GM12878 (cell line): Measurements from ENCODE around the gene HSP90AB1. TPM values are rescaled to one million over a fixed set of nuclear protein-coding genes. Genes with fewer than 3 reads are reported as not detected.
A peak's percentile ranks its signal among the peaks of the same experiment; 100 is the strongest.

ENCODE experiments used
- BCL11A ChIP-seq: IDR thresholded peaks from 2 replicates; pipeline ENCODE4 v1.6.1; 2011; ENCODE audit warnings: low read depth, low read length
- BCL3 ChIP-seq: IDR thresholded peaks from 2 replicates; pipeline ENCODE4 v1.6.1; 2011; ENCODE audit warnings: borderline replicate concordance, low read depth, mild to moderate bottlenecking, moderate library complexity, low read length; ENCODE audit not compliant: insufficient read depth, poor library complexity, severe bottlenecking
- BMI1 ChIP-seq: fragments of 450-650 bp; IDR thresholded peaks from 2 replicates; pipeline ENCODE4 v1.6.1; 2016; ENCODE audit warnings: mild to moderate bottlenecking, moderate library complexity, borderline replicate concordance
- CBX3 ChIP-seq: fragments of 200-600 bp; sonication (generic); IDR thresholded peaks from 2 replicates; pipeline ENCODE4 v1.6.1; 2016; ENCODE audit warnings: low read depth, borderline replicate concordance
- CEBPZ ChIP-seq: fragments of 150-350 bp; IDR thresholded peaks from 2 replicates; pipeline ENCODE4 v1.6.1; 2016; ENCODE audit warnings: low read depth, low read length
- CREM ChIP-seq: IDR thresholded peaks from 2 replicates; pipeline ENCODE4 v1.6.1; 2014; ENCODE audit warnings: antibody characterized with exemption, low read depth
- IRF3 ChIP-seq: fragments of 450-650 bp; IDR thresholded peaks from 2 replicates; pipeline ENCODE4 v1.6.1; 2014; ENCODE audit warnings: mild to moderate bottlenecking
- MYC ChIP-seq: IDR thresholded peaks from 2 replicates; pipeline ENCODE4 v1.6.1; 2011; ENCODE audit warnings: mild to moderate bottlenecking, low read length, moderate library complexity, inconsistent platforms; ENCODE audit not compliant: insufficient read depth, insufficient replicate concordance, insufficient read length, severe bottlenecking
- NFIC ChIP-seq: IDR thresholded peaks from 2 replicates; pipeline ENCODE4 v1.6.1; 2012; ENCODE audit warnings: low read depth, mild to moderate bottlenecking, inconsistent platforms, low read length, moderate library complexity
- NKRF ChIP-seq: fragments of 450-650 bp; conservative IDR thresholded peaks from 2 replicates; pipeline ENCODE4 v1.6.1; 2017; ENCODE audit warnings: mild to moderate bottlenecking, moderate library complexity
- NR2C1 ChIP-seq: fragments of 450-650 bp; IDR thresholded peaks from 2 replicates; pipeline ENCODE4 v1.6.1; 2017; ENCODE audit warnings: antibody characterized with exemption, mild to moderate bottlenecking, moderate library complexity
- POU2F2 ChIP-seq: IDR thresholded peaks from 3 replicates; pipeline ENCODE4 v1.6.1; 2011; ENCODE audit warnings: low read depth, mild to moderate bottlenecking, low read length, borderline replicate concordance
- RB1 ChIP-seq: fragments of 450-650 bp; formaldehyde crosslinking; IDR thresholded peaks from 2 replicates; pipeline ENCODE4 v1.6.1; 2017; ENCODE audit warnings: mild to moderate bottlenecking, borderline replicate concordance
- RCOR1 ChIP-seq: conservative IDR thresholded peaks from 2 replicates; pipeline ENCODE4 v1.6.1; 2012; ENCODE audit warnings: low read depth, low read length, improper control_type of control experiment
- SMAD5 ChIP-seq: IDR thresholded peaks from 2 replicates; pipeline ENCODE4 v1.6.1; 2016; ENCODE audit warnings: antibody characterized with exemption, low read depth
- SMARCA5 ChIP-seq: fragments of 450-650 bp; IDR thresholded peaks from 2 replicates; pipeline ENCODE4 v1.6.1; 2017; ENCODE audit warnings: mild to moderate bottlenecking
- SP1 ChIP-seq: IDR thresholded peaks from one replicate; pipeline ENCODE4 v1.6.1; 2011; ENCODE audit warnings: low read depth, low read length
- TAF1 ChIP-seq: IDR thresholded peaks from 2 replicates; pipeline ENCODE4 v1.6.1; 2011; ENCODE audit warnings: mild to moderate bottlenecking, low read depth, low read length, borderline replicate concordance
- USF1 ChIP-seq: IDR thresholded peaks from 2 replicates; pipeline ENCODE4 v1.6.1; 2011; ENCODE audit warnings: borderline replicate concordance, low read depth, mild to moderate bottlenecking, moderate library complexity, mixed read lengths, low read length; ENCODE audit not compliant: insufficient read depth; ENCODE audit errors: extremely low read length
- ZNF24 ChIP-seq: fragments of 450-650 bp; IDR thresholded peaks from 2 replicates; pipeline ENCODE4 v1.6.1; 2017; ENCODE audit warnings: antibody characterized with exemption, mild to moderate bottlenecking
- polyA plus RNA-seq, 11 experiments: library from polyadenylated mRNA; depleted of rRNA in 4 of 11; unstranded in 6 of 11; stranded (reverse) in 5 of 11; fragments of >200 nt; fragmentation: Nextera tagmentation in 4 of 11; fragmentation: Illumina TruSeq in 1 of 11; extraction: Ambion mirVana in 4 of 11; extraction: Trizol in 1 of 11; gene quantifications; 1 replicate in 1 of 11; 2 replicates in 10 of 11; pipeline versions ENCODE4 v1.2.1 to v1.2.3, GENCODE V29; 2011 to 2016; ENCODE audit warnings: inconsistent platforms in 2 of 11, missing spikeins in 2 of 11, low read depth in 1 of 11
- total RNA-seq, 4 experiments: library from RNA; depleted of rRNA in 3 of 4; stranded (reverse); fragments of >200 nt in 3 of 4; fragmentation: Illumina TruSeq in 1 of 4; extraction: Trizol in 1 of 4; gene quantifications; 2 replicates each; pipeline versions ENCODE4 v1.2.1 to v1.2.3, GENCODE V29; 2013 to 2021

Gene HSP90AB1
- total and polyA plus RNA-seq, 10 of the 15 experiments (the other 5 are each of a cell fraction or from before 2014, with no cell fraction given): 988 to 1,682 (median 1,146) TPM

GRCh38 chr6:44245912-44246662, 814 bp upstream of the HSP90AB1 start (continued):
- peak; percentile 40 for TF ChIP-seq MYC
- TF ChIP-seq RB1: peak; percentile 35; the same call in 1 of the 2 replicates
- TF ChIP-seq NKRF: peak; percentile 66
- TF ChIP-seq SMAD5: 0 out of 2 replicates have a peak, but pooled peaks have one; percentile 10
- peak; percentile 63; the same call in 1 of the 2 replicates for TF ChIP-seq CREM
- no peak for TF ChIP-seq IRF3
- no peak for TF ChIP-seq RCOR1
- peak; percentile 23 for TF ChIP-seq BCL3
- no peak for TF ChIP-seq CEBPZ
- TF ChIP-seq NFIC: no peak
- TF ChIP-seq TAF1: peak; percentile 33; the same call in 1 of the 2 replicates
- no peak for TF ChIP-seq USF1
- TF ChIP-seq BMI1: peak; percentile 22; the same call in 1 of the 2 replicates
- TF ChIP-seq BCL11A: no peak
- TF ChIP-seq SMARCA5: 0 out of 2 replicates have a peak, but pooled peaks have one; percentile 22
- peak; percentile 32; the same call in 1 of the 2 replicates for TF ChIP-seq ZNF24
- TF ChIP-seq POU2F2: peak; percentile 47; the same call in 1 of the 3 replicates
- peak; percentile 17; the same call in 1 of the 2 replicates for TF ChIP-seq NR2C1
- no peak for TF ChIP-seq CBX3
- TF ChIP-seq SP1: peak; percentile 56
